HG03064 (cell line): Measurements from ENCODE around the gene MPHOSPH8.
"Not testable (repeated sequence)": the region's sequence is repeated elsewhere in the genome, so short reads cannot be mapped to it uniquely, and the experiment has no call there.

Experiments used
- ATAC-seq: cut with Tn5 transposase; IDR thresholded peaks from one replicate; pipeline ENCODE4 v1.9.1; 2021; ENCODE audit warnings: low read depth; ENCODE audit not compliant: unreplicated experiment

Gene MPHOSPH8

GRCh38 chr13:19622193-19622592 lies 11.3 kb upstream of the MPHOSPH8 start:
- ATAC-seq: no peak

- ATAC-seq: no peak
Observed at GRCh38 chr13:19624265-19624664, 9.2 kb upstream of the MPHOSPH8 start.

GRCh38 chr13:19632915-19633478 lies 462 bp upstream of the MPHOSPH8 start:
- no peak for ATAC-seq

- ATAC-seq: no peak
Observed at GRCh38 chr13:19634256-19634740, 839 bp downstream of the MPHOSPH8 start.

GRCh38 chr13:19635926-19636325 lies 2.5 kb downstream of the MPHOSPH8 start:
- not testable (repeated sequence) for ATAC-seq

- ATAC-seq: no peak
Observed at GRCh38 chr13:19643652-19644051, 10.2 kb downstream of the MPHOSPH8 start.

GRCh38 chr13:19645000-19645399 lies 11.5 kb downstream of the MPHOSPH8 start:
- ATAC-seq: no peak

GRCh38 chr13:19646063-19646462 lies 12.6 kb downstream of the MPHOSPH8 start:
- no peak for ATAC-seq

GRCh38 chr13:19650742-19651141 lies 17.3 kb downstream of the MPHOSPH8 start:
- no peak for ATAC-seq

GRCh38 chr13:19657872-19658591 lies 24.6 kb downstream of the MPHOSPH8 start:
- no peak for ATAC-seq

- ATAC-seq: no peak
Observed at GRCh38 chr13:19658831-19659230, 25.4 kb downstream of the MPHOSPH8 start.

GRCh38 chr13:19661126-19661525 lies 27.7 kb downstream of the MPHOSPH8 start:
- ATAC-seq: no peak

- ATAC-seq: no peak
Observed at GRCh38 chr13:19661561-19661960, 28.1 kb downstream of the MPHOSPH8 start.

GRCh38 chr13:19663416-19663979 lies 30.0 kb downstream of the MPHOSPH8 start:
- ATAC-seq: no peak

- no peak for ATAC-seq
Observed at GRCh38 chr13:19664481-19665230, 31.2 kb downstream of the MPHOSPH8 start.

GRCh38 chr13:19665427-19665859 lies 32.0 kb downstream of the MPHOSPH8 start:
- ATAC-seq: no peak

GRCh38 chr13:19668778-19669177 lies 35.3 kb downstream of the MPHOSPH8 start:
- no peak for ATAC-seq

- ATAC-seq: no peak
Observed at GRCh38 chr13:19670147-19670546, 36.7 kb downstream of the MPHOSPH8 start.

- no peak for ATAC-seq
Observed at GRCh38 chr13:19672990-19673389, 39.5 kb downstream of the MPHOSPH8 start.

- no peak for ATAC-seq
Observed at GRCh38 chr13:19673473-19674430, 40.3 kb downstream of the MPHOSPH8 start.
